Endothelial cell of umbilical vein (primary cell): ENCODE measurements around the gene HSPA12A. TPM values are rescaled to one million over a fixed set of nuclear protein-coding genes. Genes with fewer than 3 reads are reported as not detected.

Source experiments
- BruUV-seq: library from RNA; stranded (reverse); fragments of 400-500 nt; replicated peaks from 2 replicates; lab custom pipeline; 2021; lab: Mats Ljungman, UMichigan
- CTCF ChIA-PET: fragments of 300-600, 350-600 bp; sonication (Branson Sonifier 250); formaldehyde crosslinking; loops from one replicate; lab custom pipeline; 2021; ENCODE audit warnings: antibody characterized with exemption, inconsistent platforms; lab: Charles Lee
- POLR2A ChIA-PET: fragments of 300-600, 350-600 bp; sonication (Branson Sonifier 250); formaldehyde crosslinking; loops from one replicate; lab custom pipeline; 2021; ENCODE audit warnings: antibody characterized with exemption, inconsistent platforms; lab: Charles Lee
- DNase-seq: peaks from one replicate; pipeline ENCODE4 v3.0.0-alpha.2; 2011; ENCODE audit warnings: low read depth, low spot score
- FAIRE-seq: peaks from 2 replicates; lab custom pipeline; 2011; peaks lifted over from hg19 to GRCh38; lab: Jason Lieb, UNC
- H2AFZ ChIP-seq: 2 replicates; pipeline ENCODE4 v1.6.0; 2012; ENCODE audit warnings: low read depth, low read length, control low read depth, inconsistent platforms
- H3K27ac ChIP-seq: 2 replicates; pipeline ENCODE4 v1.5.1; 2011; ENCODE audit warnings: low read depth, mild to moderate bottlenecking, control low read depth, low read length, moderate library complexity; ENCODE audit not compliant: insufficient read depth
- H3K27me3 ChIP-seq, 2 experiments: 2 replicates each; pipeline versions ENCODE4 v1.6.0 to v1.6.1; 2011; ENCODE audit warnings: low read length in 2 of 2, mixed read lengths in 1 of 2; ENCODE audit not compliant: control insufficient read depth in 2 of 2, insufficient read depth in 2 of 2
- H3K36me3 ChIP-seq, 2 experiments: 2 replicates in 1 of 2; 3 replicates in 1 of 2; pipeline ENCODE4 v1.5.1; 2011; ENCODE audit warnings: low read length in 2 of 2, mild to moderate bottlenecking in 1 of 2, moderate library complexity in 1 of 2; ENCODE audit not compliant: control insufficient read depth in 2 of 2, insufficient read depth in 2 of 2; ENCODE audit errors: extremely low read depth in 1 of 2
- H3K4me1 ChIP-seq: 3 replicates; pipeline ENCODE4 v1.5.1; 2011; ENCODE audit warnings: mild to moderate bottlenecking, low read length; ENCODE audit not compliant: control insufficient read depth, insufficient read depth; ENCODE audit errors: extremely low read depth
- H3K4me2 ChIP-seq: 2 replicates; pipeline ENCODE4 v1.6.1; 2011; ENCODE audit warnings: low read length, control low read depth, mixed read lengths; ENCODE audit not compliant: insufficient read depth
- H3K4me3 ChIP-seq, 3 experiments: fragments of 200-600 bp in 1 of 3; sonication (generic), shearing (Covaris generic) in 1 of 3; replicated peaks in 1 of 3; 2 replicates each; pipeline ENCODE4 v1.5.1; 2011 to 2016; ENCODE audit warnings: control low read depth in 3 of 3, low read length in 3 of 3, mild to moderate bottlenecking in 2 of 3, inconsistent platforms in 1 of 3, low read depth in 1 of 3, moderate library complexity in 1 of 3; ENCODE audit not compliant: insufficient read depth in 1 of 3
- H3K79me2 ChIP-seq: 2 replicates; pipeline ENCODE4 v1.6.0; 2012; ENCODE audit warnings: low read length, inconsistent platforms; ENCODE audit not compliant: control insufficient read depth, insufficient read depth
- H3K9ac ChIP-seq: replicated peaks from 2 replicates; pipeline ENCODE3; 2011; ENCODE audit warnings: low read length, control low read depth; ENCODE audit not compliant: insufficient read depth; ENCODE audit errors: extremely low read depth
- H3K9me1 ChIP-seq: replicated peaks from 3 replicates; pipeline ENCODE4 v1.6.0; 2011; ENCODE audit warnings: mild to moderate bottlenecking, low read length; ENCODE audit not compliant: control insufficient read depth, insufficient read depth; ENCODE audit errors: extremely low read depth
- H3K9me3 ChIP-seq: replicated peaks from 2 replicates; pipeline ENCODE4 v1.5.1; 2012; ENCODE audit warnings: low read length, inconsistent platforms; ENCODE audit not compliant: control insufficient read depth, insufficient read depth
- H4K20me1 ChIP-seq: replicated peaks from 2 replicates; pipeline ENCODE3; 2011; ENCODE audit warnings: mild to moderate bottlenecking, low read length; ENCODE audit not compliant: control insufficient read depth, insufficient read depth; ENCODE audit errors: extremely low read depth
- CTCF ChIP-seq, 2 donors: IDR thresholded peaks; 1 replicate in 1 of 2; 2 replicates in 1 of 2; pipeline ENCODE4 v1.5.1; 2011; ENCODE audit warnings: low read length in 2 of 2, mild to moderate bottlenecking in 2 of 2, moderate library complexity in 2 of 2, control low read depth in 1 of 2, inconsistent platforms in 1 of 2, low read depth in 1 of 2; ENCODE audit not compliant: insufficient read depth in 1 of 2; ENCODE audit errors: extremely low read depth in 1 of 2
- EZH2 ChIP-seq: IDR thresholded peaks from 2 replicates; pipeline ENCODE4 v1.6.1; 2012; ENCODE audit warnings: borderline replicate concordance, low read depth, mild to moderate bottlenecking, moderate library complexity, low read length, inconsistent platforms; ENCODE audit not compliant: severe bottlenecking
- FOS ChIP-seq: IDR thresholded peaks from 2 replicates; pipeline ENCODE4 v1.6.1; 2011; ENCODE audit warnings: mild to moderate bottlenecking, low read length, moderate library complexity, borderline replicate concordance; ENCODE audit not compliant: insufficient read depth
- GATA2 ChIP-seq: IDR thresholded peaks from 2 replicates; pipeline ENCODE4 v1.7.0; 2011; ENCODE audit warnings: low read depth, mild to moderate bottlenecking, moderate library complexity, mixed read lengths, low read length; ENCODE audit not compliant: insufficient read length, insufficient read depth
- JUN ChIP-seq: IDR thresholded peaks from 2 replicates; pipeline ENCODE4 v1.6.1; 2011; ENCODE audit warnings: borderline replicate concordance, low read depth; ENCODE audit not compliant: insufficient read length, insufficient read depth
- MYC ChIP-seq: IDR thresholded peaks from one replicate; pipeline ENCODE4 v1.6.1; 2011; ENCODE audit warnings: mild to moderate bottlenecking, low read depth, low read length
- POLR2A ChIP-seq: IDR thresholded peaks from 2 replicates; pipeline ENCODE4 v1.6.1; 2012; ENCODE audit warnings: low read depth, mild to moderate bottlenecking, control low read depth, low read length
- POLR2AphosphoS5 ChIP-seq: IDR thresholded peaks from 2 replicates; pipeline ENCODE4 v1.6.1; 2012; ENCODE audit warnings: low read depth, mild to moderate bottlenecking, control low read depth, low read length, moderate library complexity; ENCODE audit not compliant: insufficient read depth
- dilution Hi-C: fragments of 300-500 bp; cut with MboI; formaldehyde crosslinking; loops from one replicate; pipeline ENCODE4 v1.15.0; 2019; ENCODE audit warnings: low sequenced_read_pairs; ENCODE audit not compliant: extremely low pct_ligation_motif_present
- intact Hi-C: fragments of 100-400 bp; cut with micrococcal nuclease; formaldehyde crosslinking; loops from one replicate; pipeline ENCODE4 v1.10.0; 2022
- polyA plus RNA-seq, 4 experiments: library from polyadenylated mRNA; depleted of rRNA in 3 of 4; stranded (reverse) in 3 of 4; unstranded in 1 of 4; fragments of >200 nt; gene quantifications; 2 replicates each; pipeline versions ENCODE4 v1.2.1 to v1.2.3, GENCODE V29; 2011 to 2012; ENCODE audit warnings: missing spikeins in 1 of 4
- total RNA-seq: library from RNA; stranded (reverse); gene quantifications from 2 replicates; pipeline ENCODE4 v1.2.3, GENCODE V29; 2021
- TF ChIP-seq, protein P1 (sequence below): IDR thresholded peaks from 2 replicates; pipeline ENCODE4 v1.6.1; 2011; ENCODE audit not compliant: insufficient read depth, insufficient read length

The HSPA12A gene
- total and polyA plus RNA-seq, 2 donors (not counting 3 experiments of a cell fraction or from before 2014, with no cell fraction given), result 0.22 to 0.29 TPM

DNA sequence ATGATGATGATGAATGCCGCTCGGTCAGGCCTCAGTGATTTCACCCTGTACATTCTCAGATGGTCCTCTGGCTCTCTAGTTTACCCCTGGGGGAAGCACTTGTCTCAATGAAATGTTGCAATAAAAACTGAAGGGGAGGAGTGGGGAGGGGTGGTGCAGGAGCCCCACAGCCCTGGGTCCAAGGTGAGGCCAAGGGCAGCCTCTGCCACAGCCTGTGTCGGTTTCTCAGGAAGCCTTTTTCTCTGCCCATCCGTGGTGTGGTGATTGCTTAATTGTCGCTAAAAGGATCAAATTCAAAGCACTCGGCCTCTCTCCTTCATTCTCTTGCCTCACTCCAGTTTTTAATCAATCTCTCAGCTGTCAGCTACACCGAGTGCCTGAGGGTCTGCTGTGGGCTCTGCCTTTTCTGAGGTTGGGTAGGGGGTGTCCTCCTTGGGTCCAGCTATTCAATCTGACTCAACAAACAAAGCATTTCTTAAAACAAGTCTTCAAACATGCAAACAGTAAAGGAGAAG, 39.1 kb upstream of the HSPA12A start:
- Histone ChIP-seq H3K4me1 (no peaks in the 10 kb centered on the region), H3K36me3 (no peaks in the 10 kb centered on the region), H3K9me1 (no peaks in the 10 kb centered on the region), H3K9ac (no peak overlapping the region), H3K9me3 (no peaks in the 10 kb centered on the region), H3K4me2 (no peak overlapping the region), H3K79me2 (no peaks in the 10 kb centered on the region), H4K20me1 (no peaks in the 10 kb centered on the region), H2AFZ (no peak overlapping the region), H3K27ac (no peak overlapping the region), H3K27me3 (no peaks in the 10 kb centered on the region), H3K4me3 (no peak overlapping the region)
- no peak for FAIRE-seq
- intact Hi-C loops, result no loop called here
- BruUV-seq, result no TSS peak
- CTCF ChIA-PET, result no interaction called here
- dilution Hi-C loops, result no loop called here
- no peak for DNase-seq
- TF ChIP-seq MYC (no peak), JUN (no peak), EZH2 (no peak), POLR2A (no peak), POLR2AphosphoS5 (no peak), CTCF (IDR thresholded peaks at IDR 0.05; ENCODE audit: extremely low read depth in 1 of 2, insufficient read depth in 1 of 2, low read depth in 1 of 2, low read length in 2 of 2) (no peak), FOS (no peak), GATA2 (no peak)
- TF ChIP-seq, protein P1, sequence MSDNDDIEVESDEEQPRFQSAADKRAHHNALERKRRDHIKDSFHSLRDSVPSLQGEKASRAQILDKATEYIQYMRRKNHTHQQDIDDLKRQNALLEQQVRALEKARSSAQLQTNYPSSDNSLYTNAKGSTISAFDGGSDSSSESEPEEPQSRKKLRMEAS, result no peak
- POLR2A ChIA-PET, result no interaction called here
